H4 (cell line): ENCODE data around the gene MATN3. TPM values are rescaled to one million over a fixed set of nuclear protein-coding genes. Genes with fewer than 3 reads are reported as not detected.
A peak's percentile ranks its signal among the peaks of the same experiment; 100 is the strongest.

Experiments used
- DNase-seq: peaks from one replicate; pipeline ENCODE4 v3.0.0-alpha.2; 2015; ENCODE audit warnings: low spot score
- total RNA-seq: library from RNA; depleted of rRNA; stranded (reverse); fragments of >200 nt; shearing (Covaris generic); gene quantifications from 2 replicates; pipeline ENCODE4 v1.2.3, GENCODE V29; 2014

The MATN3 gene
- total RNA-seq, 1 experiment from 2014 or later = 0.46 TPM

DNA sequence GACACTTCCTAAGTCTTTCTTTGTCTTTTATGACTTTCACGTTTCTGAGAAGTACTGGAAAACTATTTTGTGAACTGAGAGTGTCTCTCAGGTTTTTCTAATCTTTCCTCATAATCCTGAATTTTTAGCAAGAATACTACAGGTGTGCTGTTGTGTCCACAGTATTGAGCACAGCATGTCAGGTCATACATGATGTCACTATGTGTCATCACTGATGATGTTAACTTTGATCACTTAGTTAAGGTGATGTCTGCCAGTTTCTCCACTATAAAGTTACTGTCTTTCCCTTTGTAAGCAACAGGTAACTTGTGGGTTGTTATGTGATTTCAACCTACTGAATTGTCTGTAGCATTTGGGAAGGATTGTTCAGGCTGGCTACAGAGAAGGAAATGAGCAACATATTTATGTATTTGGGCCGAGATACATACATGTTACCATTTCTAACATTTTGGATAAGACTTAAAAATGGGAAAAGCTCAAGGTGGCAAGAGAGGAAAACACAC is 11.1 kb downstream of the MATN3 start:
- DNase-seq = no peak

DNA sequence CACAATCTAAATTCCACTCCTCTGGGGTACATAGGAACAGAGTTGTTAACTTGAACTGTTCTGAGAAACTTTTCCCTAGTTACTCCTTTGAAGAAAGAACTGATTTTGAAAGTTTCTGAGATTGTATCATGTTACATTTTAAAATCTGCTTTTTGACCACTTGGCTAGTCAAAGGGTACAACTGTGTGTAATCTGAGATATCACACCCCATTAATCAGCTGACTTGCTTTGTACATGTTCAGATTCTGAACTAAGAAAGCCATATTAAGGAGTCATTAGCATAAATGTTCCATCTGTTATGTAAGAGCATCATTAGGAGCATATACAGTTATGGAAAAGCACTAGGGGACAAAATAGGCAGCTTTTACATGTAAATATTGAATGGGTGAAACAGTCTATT is 18.7 kb downstream of the MATN3 start:
- no peak for DNase-seq

DNA sequence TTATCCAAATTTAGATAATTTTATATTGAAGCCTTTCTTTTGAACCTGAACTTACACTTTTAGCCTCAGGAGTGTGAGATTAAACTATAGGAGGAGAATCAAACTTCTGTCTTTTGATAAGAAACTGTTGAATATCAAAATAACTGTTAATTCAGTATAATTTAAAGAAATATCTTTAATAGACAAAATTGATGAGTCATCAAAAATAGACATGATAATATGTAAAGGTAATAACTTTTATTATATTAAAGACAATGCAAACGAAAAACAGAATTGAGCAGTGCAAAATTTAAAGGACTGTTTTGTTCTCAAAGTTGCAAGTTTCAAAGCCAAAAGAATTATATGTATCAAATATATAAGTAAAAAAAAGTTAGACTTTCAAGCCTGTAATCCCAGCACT is 20.6 kb downstream of the MATN3 start:
- DNase-seq = no peak

DNA sequence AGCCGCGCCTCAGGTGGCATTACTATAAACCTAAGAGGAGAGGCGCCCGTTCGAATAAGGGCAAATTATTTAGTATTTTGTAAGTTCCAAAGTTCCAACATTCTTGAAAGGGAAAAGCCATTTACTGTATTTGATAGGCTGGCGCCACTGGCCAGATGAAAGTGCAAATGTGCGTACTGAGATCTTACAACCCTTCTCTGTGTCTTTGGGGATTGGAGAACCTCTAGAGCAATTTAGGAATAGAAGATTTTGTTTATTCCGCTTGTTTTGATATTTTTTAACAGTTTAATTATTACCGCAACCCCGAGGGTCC is 22.1 kb downstream of the MATN3 start:
- no peak for DNase-seq

DNA sequence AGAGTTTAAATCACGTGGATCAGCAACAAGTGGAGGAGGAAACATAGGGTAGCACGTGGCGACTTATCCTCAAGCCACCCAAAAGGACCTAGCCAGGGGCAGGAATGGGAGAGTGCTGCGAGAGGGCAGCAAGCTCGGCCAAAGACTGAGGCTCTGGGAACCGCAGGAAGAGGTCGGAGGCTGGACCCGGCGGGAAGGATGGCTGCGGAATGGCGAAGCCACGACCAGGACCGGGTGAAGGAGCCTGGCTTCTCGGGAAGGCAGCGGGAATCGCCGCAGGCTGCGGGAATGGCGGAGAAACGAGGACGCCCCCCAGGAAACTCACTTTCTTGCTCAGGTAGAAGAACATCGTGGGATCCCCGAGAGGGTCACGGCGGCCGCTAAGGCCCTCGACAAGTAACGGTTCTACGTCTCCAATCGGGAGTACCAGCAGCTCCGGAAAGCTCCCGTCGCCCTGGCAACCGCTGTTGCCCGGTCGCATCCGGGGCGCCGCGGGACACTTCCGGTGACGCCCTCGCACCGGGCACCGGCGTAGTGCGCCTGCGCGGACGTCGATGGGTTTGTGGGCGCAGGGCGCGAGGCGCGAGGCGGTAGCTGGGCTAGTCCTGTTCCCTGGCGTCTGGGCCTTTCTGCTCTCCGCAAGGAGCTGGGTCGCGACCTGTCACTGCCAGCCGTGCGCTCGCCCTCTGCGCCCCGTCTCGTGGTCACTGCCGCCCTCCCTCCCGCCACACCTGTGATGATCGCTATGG is 22.6 kb downstream of the MATN3 start, which contains the start of gene WDR35:
Gene WDR35, minus strand, starts transcription at position 439 of the 749 bp plus-strand sequence. Its CDS starts 90 bp downstream, at position 349.
- peak; percentile 73 for DNase-seq

DNA sequence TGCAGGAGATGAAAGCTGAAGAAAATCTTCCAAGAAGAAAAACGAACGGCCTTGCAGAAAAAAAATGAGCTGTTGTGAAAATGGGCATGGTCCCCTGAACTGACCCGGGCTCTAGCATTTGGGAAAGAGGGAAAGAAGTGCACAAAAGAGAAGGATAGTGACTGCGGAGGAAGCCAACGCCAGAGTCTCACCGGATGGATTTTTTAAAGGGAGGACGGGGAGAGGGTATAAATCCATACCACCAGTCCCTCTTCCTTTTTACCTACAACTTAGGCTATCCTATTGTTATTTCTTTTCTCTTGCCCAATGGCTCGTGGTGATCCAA is 23.2 kb downstream of the MATN3 start:
- DNase-seq = no peak

DNA sequence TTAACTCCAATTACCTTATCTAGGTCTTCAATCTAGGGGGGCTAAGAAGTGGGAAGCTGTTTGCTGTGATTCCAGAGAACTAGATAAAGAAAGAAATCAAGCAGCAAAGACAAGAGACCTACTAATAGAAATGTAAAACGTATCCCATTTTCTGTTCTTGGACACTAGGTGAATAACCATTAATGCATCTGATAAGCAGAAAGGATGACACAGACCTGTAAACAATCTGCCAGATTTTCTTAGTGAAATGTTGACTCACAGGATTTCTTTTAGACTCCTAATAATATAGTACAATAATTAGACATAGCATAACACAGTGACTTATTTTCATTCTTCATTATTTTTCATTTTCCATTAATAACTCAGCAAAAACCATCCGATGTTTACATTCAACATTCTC is 23.9 kb downstream of the MATN3 start:
- DNase-seq = no peak

DNA sequence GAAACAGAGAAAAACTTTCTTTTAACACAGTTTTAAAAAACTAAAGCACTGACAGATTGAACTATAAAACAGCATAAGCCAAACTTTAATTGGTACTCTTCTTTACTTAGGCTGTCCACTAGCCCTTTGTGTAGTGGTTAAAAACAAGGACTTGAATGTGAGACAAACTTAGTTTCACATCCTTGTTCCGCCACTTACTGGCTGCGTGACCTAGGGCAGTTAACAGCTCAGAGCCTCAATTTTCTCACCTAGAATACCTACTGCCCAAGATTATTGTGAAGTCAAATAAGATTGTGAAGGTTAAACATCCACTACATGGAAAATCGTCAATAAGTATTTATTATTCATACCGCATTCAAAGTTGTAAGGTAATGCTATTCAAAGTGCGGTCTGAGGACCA is 24.5 kb downstream of the MATN3 start:
- DNase-seq = no peak

DNA sequence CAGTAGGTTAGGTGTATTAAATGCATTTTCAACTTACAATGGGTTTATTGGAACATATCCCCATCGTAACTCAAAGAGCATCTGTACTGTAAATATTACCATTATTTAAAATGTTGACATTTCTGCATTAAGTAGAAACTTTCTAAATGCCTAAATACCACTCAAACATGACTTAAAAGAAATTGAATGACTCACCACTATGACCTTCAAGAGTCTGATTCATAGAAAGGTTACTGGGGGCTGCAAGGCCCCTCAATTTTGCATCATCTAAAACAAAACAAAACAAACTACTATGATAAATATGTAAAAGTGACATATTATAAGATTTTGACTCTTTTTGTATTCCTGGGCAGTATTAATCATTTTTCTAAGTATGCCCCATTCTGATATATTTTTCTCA is 30.2 kb downstream of the MATN3 start:
- no peak for DNase-seq

DNA sequence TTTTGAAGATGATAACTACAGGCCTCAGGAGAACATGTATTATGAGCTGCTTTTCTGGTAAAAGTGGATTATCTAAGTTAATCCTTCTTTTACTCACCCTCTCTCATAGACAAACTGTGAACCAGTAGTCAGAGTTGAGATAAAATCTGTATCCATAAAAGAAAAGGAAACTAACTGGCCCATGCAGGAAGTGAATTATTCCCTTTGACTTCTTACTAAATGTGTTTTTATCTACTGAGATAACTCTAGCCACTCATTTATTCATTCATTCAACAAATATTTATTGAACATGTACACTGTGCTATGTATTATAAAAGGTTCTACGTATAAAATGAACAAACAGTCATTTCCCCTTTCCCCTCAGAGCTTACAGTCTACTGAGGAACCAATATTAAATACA is 32.5 kb downstream of the MATN3 start:
- no peak for DNase-seq

DNA sequence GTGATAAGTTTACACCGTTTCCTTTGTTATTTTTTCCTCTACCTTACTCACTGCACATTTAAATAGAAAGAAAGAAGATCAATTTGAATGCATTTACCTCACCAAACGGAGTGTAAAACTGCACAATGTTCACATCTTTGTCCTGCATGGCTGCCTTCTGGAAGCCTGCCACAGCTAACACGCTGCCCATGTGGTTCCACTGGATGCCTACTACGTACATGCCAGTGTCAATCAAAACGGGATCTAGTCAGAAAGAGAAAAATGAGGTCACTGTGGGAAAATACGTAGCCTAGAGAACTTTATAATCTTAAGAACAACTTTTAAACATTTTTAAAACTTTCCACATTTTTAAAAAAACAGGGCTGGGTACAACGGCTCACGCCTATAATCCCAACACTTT is 39.0 kb downstream of the MATN3 start:
- DNase-seq = no peak

DNA sequence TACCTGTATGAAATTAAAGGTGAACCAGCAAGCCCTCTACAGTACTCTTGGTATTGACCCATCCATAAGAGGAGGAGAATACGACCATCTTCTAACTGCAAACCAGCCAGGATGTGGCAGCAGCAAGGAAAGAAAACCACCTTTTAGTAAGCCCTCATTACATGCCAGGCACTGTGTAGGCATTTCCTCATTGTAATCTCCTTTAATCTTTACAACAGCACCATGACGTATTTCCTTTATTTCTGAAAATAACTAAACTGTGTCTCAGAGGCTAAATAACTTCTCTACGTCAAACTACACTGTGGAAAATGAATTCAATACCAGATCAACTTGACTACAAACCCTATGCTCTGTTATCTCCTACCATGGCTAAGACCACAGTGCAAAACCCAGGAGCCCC is 40.8 kb downstream of the MATN3 start:
- DNase-seq = no peak

DNA sequence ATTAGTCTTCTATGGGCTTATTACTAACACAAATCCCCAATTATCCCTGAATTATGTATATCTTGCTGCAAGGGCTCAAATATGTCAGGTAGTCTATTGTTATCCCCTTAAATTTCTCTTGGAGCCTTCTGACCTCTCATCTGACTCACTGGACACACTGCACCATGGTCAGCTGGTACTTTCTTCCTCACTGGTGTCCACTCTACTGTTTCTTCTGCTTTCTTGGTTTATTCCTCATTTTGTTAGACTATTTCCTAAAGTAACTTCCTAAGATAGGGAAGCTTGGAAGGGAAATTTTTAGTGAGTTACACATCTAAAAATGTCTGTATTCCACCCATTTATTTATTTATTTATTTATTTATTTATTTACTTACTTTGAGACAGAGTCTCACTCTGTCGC is 49.1 kb downstream of the MATN3 start:
- no peak for DNase-seq

DNA sequence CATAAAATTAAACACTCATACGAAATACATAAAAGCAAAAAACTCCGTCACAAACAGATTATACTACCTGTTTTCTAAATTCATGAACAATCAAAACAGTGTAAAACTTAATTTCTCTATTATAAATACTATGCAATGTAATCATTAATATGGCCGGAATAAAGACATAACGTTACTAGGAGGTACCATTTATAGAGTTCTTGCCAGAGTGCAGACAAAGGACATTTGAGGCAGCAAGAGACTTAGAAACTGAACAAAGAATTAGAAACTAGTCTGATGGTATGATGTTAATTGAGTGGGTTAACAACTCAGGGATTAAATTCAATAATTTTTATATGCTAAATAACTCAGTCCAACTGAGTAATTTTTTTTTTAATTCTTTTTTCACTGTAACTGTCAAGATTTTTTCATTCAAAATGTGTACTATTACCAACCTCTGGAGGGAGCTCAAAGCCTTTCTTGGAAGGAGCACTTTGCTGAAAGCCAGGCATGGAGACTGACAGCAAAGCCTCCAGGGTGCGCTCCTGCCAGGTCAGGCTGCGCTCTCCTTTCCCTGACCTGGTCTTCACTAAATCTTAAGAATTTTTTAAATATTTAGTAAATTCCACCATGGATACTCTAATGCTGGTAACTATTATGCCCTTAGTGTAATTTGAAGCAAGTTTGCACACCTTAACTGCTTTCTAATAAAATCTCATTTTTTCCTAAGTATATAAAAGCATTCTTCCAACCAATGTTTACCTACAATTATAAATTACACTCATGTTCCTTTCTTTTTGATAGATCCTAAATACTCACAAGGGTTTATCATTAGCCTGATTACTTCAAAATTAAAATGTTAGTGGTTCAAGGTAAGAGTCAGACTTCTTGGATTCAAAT is 56.7 kb downstream of the MATN3 start:
- DNase-seq = peak; percentile 49

DNA sequence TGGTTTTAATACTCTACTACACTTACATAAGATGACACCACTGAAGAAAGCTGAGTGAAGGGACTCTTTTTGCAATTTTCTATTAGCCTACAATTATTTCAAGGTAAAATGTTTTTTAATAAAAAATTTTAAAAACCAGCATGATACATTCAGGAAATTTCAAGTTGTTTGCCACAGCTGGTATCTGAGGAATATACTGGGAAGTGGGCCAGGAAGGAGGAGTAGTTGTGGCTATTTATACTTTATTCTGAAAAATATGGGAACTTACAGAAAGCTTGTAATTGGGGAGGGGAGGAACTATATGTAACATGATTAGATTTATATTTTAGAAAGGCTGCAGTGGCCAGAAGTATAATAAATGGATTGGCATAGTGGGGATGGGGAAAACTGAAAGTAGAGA is 63.4 kb downstream of the MATN3 start:
- no peak for DNase-seq

DNA sequence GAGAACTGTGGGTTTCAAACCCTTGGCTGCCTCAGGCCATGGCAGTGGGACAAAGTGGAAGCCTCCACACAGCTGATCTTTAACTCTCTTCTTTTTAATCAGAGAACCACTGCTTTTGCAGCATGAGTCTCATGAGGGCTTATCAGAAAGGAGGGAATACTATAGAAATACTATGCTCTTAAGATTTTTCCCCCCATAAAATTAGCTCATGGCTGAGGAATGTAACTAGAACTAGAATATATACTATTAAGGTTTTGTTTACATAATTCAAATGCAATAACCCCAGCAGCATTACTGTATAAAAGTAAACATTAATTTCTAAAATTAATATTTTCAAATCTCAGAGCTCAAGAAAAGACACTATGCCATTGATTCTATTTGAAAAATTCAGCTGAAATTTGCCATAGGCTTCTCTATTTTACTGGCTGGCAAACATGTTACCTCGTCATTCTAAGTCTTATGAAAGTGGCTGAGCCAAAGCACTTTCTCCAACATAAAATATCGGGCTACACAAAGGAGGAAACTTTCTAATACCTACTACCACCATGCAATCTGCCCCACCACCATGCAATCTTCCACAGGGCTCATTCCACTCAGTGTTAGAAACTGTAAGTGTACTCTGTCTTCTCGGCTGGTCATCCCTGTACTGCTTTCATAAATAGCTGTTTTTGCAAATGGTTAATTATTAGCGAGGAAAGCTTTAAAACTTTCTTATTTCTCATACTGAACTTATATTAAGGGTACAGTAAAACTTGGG is 65.1 kb downstream of the MATN3 start:
- DNase-seq = no peak

DNA sequence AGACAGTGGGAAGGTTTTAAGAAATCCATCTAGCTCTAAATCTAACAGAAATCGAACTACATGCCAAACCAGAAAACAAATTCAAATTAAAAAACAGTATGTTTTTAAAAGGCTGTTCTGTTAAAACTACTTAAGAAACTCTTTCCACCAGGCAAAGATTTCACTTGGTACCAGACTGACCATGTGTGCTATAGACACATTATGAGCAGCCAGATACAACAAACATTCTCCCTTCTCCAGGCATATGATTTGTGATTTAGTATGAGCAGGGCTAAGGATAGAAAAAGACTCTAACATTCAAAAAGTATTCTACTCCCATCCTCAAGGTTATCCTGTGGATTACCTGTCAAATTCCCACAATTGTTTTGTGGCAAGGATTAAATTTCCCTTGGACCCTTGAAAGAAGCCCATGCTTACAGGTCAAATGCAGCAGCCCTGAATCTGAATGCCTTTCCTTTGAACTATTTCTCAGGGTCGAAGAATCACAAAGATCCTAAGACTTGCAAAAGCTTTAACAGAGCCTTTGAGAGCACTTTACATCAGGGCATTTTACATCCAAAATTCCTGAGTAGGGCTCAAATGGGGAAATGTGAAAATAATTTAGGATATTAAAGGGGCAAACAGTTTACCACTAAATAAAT is 68.1 kb downstream of the MATN3 start:
- no peak for DNase-seq

DNA sequence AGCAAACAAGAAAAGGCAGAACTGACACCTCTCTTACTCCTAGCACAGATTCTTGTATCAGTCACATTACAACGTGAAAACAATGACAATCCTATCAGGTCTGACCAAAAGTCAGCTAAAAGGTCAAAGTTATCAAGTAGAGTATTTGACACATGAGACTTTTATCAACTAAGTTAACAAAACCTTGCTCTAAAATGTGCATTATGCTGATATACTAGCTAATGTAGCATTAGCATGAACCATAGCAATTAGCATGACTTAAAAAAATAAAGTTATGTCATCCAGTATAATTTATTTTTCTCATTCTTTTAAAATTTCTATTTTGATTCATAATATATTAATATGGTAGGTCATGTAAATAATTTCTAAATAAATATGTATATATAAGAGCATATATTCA is 69.3 kb downstream of the MATN3 start:
- no peak for DNase-seq

DNA sequence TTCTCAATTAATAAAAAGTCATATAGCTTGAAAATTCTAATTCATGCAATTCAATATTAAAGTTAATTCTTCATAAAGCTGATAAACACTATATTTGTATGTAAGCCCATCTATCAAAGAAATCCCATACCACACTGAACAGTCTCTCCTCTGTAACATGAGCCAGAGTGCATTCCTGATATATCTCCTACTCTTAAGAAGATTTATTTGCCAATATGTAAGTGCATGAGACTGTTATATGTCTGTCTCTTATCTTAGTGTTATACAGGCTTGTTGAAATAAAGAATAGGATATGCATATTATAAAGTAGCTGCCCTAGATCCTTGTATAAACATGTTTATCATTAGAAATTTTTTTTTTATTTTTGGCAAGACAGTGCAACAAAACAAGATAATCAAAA is 70.3 kb downstream of the MATN3 start:
- no peak for DNase-seq
